Astrocyte (in vitro differentiated cells and primary cell): Measurements from ENCODE around the gene MMP10. TPM values are rescaled to one million over a fixed set of nuclear protein-coding genes. Genes with fewer than 3 reads are reported as not detected.

Experiments
- DNase-seq: peaks from one replicate; pipeline ENCODE4 v3.0.0-alpha.2; 2010; ENCODE audit warnings: low read depth
- FAIRE-seq: peaks from 2 replicates; lab custom pipeline; 2011; peaks lifted over from hg19 to GRCh38; lab: Jason Lieb, UNC
- H2AFZ ChIP-seq: 2 replicates; pipeline ENCODE4 v1.6.0; 2012; ENCODE audit warnings: low read depth, low read length, inconsistent platforms
- H3K27ac ChIP-seq: 2 replicates; pipeline ENCODE4 v1.5.1; 2011; ENCODE audit warnings: low read depth, low read length, inconsistent platforms
- H3K27me3 ChIP-seq: 2 replicates; pipeline ENCODE4 v1.6.0; 2011; ENCODE audit warnings: low read length, inconsistent platforms; ENCODE audit not compliant: insufficient read depth
- H3K36me3 ChIP-seq: 2 replicates; pipeline ENCODE4 v1.5.1; 2011; ENCODE audit warnings: low read length, inconsistent platforms; ENCODE audit not compliant: insufficient read depth
- H3K4me1 ChIP-seq: 2 replicates; pipeline ENCODE4 v1.5.1; 2011; ENCODE audit warnings: low read length, inconsistent platforms; ENCODE audit not compliant: insufficient read depth
- H3K4me2 ChIP-seq: 2 replicates; pipeline ENCODE4 v1.6.0; 2012; ENCODE audit warnings: low read length, inconsistent platforms
- H3K4me3 ChIP-seq: 2 replicates; pipeline ENCODE4 v1.5.1; 2011; ENCODE audit warnings: low read depth, mild to moderate bottlenecking, low read length, inconsistent platforms; ENCODE audit not compliant: insufficient read depth
- H3K79me2 ChIP-seq: 2 replicates; pipeline ENCODE4 v1.6.0; 2012; ENCODE audit warnings: mild to moderate bottlenecking, low read length, inconsistent platforms; ENCODE audit not compliant: insufficient read depth
- H3K9ac ChIP-seq: 2 replicates; pipeline ENCODE4 v1.6.0; 2012; ENCODE audit warnings: mild to moderate bottlenecking, low read length, inconsistent platforms
- H3K9me3 ChIP-seq: 2 replicates; pipeline ENCODE4 v1.5.1; 2012; ENCODE audit warnings: low read depth, mild to moderate bottlenecking, low read length, inconsistent platforms; ENCODE audit not compliant: insufficient read depth
- H4K20me1 ChIP-seq: 2 replicates; pipeline ENCODE4 v1.6.0; 2012; ENCODE audit warnings: low read length, inconsistent platforms; ENCODE audit not compliant: insufficient read depth
- H3K27ac Mint-ChIP-seq: one replicate; pipeline ENCODE4 v1.8.0; 2021; ENCODE audit warnings: mild to moderate bottlenecking, mixed read lengths; ENCODE audit not compliant: unreplicated experiment
- H3K27me3 Mint-ChIP-seq: one replicate; pipeline ENCODE4 v1.8.0; 2021; ENCODE audit warnings: low read depth, mixed read lengths; ENCODE audit not compliant: unreplicated experiment
- H3K36me3 Mint-ChIP-seq: one replicate; pipeline ENCODE4 v1.8.0; 2021; ENCODE audit warnings: low read depth, mixed read lengths; ENCODE audit not compliant: unreplicated experiment
- H3K4me1 Mint-ChIP-seq: one replicate; pipeline ENCODE4 v1.8.0; 2021; ENCODE audit warnings: low read depth, mixed read lengths; ENCODE audit not compliant: unreplicated experiment
- H3K4me3 Mint-ChIP-seq: one replicate; pipeline ENCODE4 v1.8.0; 2021; ENCODE audit warnings: mild to moderate bottlenecking, moderate library complexity, mixed read lengths; ENCODE audit not compliant: unreplicated experiment
- H3K9me3 Mint-ChIP-seq: one replicate; pipeline ENCODE4 v1.8.0; 2021; ENCODE audit warnings: mild to moderate bottlenecking, mixed read lengths; ENCODE audit not compliant: unreplicated experiment
- CTCF ChIP-seq: IDR thresholded peaks from 2 replicates; pipeline ENCODE4 v1.5.1; 2011; ENCODE audit warnings: low read depth, mild to moderate bottlenecking, inconsistent platforms, low read length, moderate library complexity; ENCODE audit not compliant: insufficient read depth
- EZH2 ChIP-seq: IDR thresholded peaks from 2 replicates; pipeline ENCODE4 v1.6.1; 2012; ENCODE audit warnings: mild to moderate bottlenecking, low read length, inconsistent platforms; ENCODE audit not compliant: insufficient read depth
- total RNA-seq: library from RNA; stranded (reverse); gene quantifications from 2 replicates; pipeline ENCODE4 v1.2.1, GENCODE V29; 2021

The MMP10 gene
- total RNA-seq, 1 donor from 2014 or later = 1.1 TPM

GRCh38 chr11:102824556-102824955, 44.1 kb upstream of the MMP10 start:
- Histone ChIP-seq H2AFZ (no peak overlapping the region), H3K27ac (no peak overlapping the region), H3K27me3 (no peaks in the 10 kb centered on the region), H3K4me1 (no peaks in the 10 kb centered on the region), H3K9me3 (no peaks in the 10 kb centered on the region), H3K36me3 (no peaks in the 10 kb centered on the region), H3K79me2 (no peaks in the 10 kb centered on the region), H3K9ac (no peak overlapping the region), H3K4me3 (no peak overlapping the region), H3K4me2 (no peak overlapping the region), H4K20me1 (no peaks in the 10 kb centered on the region)
- Mint-ChIP-seq H3K4me1 (peaks cover 2% of the 10 kb centered on the region), H3K36me3 (no peaks in the 10 kb centered on the region), H3K27ac (no peak overlapping the region), H3K9me3 (peaks cover 2% of the 10 kb centered on the region), H3K4me3 (no peak overlapping the region), H3K27me3 (no peaks in the 10 kb centered on the region)
- FAIRE-seq (no peak), DNase-seq (no peak)
- TF ChIP-seq CTCF (no peak), EZH2 (no peak)

- Mint-ChIP-seq H3K27me3 (no peaks in the 10 kb centered on the region), H3K4me1 (no peaks in the 10 kb centered on the region), H3K4me3 (no peak overlapping the region), H3K27ac (no peak overlapping the region), H3K36me3 (peaks cover 3% of the 10 kb centered on the region), H3K9me3 (peaks cover 9% of the 10 kb centered on the region)
- Histone ChIP-seq H3K27me3 (no peaks in the 10 kb centered on the region), H3K9ac (no peak overlapping the region), H3K4me3 (no peak overlapping the region), H3K36me3 (no peaks in the 10 kb centered on the region), H3K4me1 (no peaks in the 10 kb centered on the region), H3K79me2 (no peaks in the 10 kb centered on the region), H2AFZ (no peak overlapping the region), H3K4me2 (no peak overlapping the region), H4K20me1 (no peaks in the 10 kb centered on the region), H3K27ac (no peak overlapping the region), H3K9me3 (no peaks in the 10 kb centered on the region)
- no peak for TF ChIP-seq EZH2
- TF ChIP-seq CTCF = no peak
- no peak for FAIRE-seq
- no peak for DNase-seq
Observed at GRCh38 chr11:102819491-102819890, 39.1 kb upstream of the MMP10 start.

GRCh38 chr11:102813484-102813883, 33.1 kb upstream of the MMP10 start:
- Histone ChIP-seq H3K79me2 (no peaks in the 10 kb centered on the region), H3K27ac (no peak overlapping the region), H3K36me3 (no peaks in the 10 kb centered on the region), H3K9me3 (no peaks in the 10 kb centered on the region), H2AFZ (no peak overlapping the region), H3K4me3 (no peak overlapping the region), H4K20me1 (no peaks in the 10 kb centered on the region), H3K27me3 (no peaks in the 10 kb centered on the region), H3K4me2 (no peak overlapping the region), H3K4me1 (no peaks in the 10 kb centered on the region), H3K9ac (no peak overlapping the region)
- Mint-ChIP-seq H3K27ac (no peak overlapping the region), H3K4me3 (no peak overlapping the region), H3K9me3 (peaks cover 12% of the 10 kb centered on the region), H3K4me1 (peaks cover 2% of the 10 kb centered on the region), H3K27me3 (no peaks in the 10 kb centered on the region), H3K36me3 (peaks cover 3% of the 10 kb centered on the region)
- DNase-seq (no peak), FAIRE-seq (no peak)
- TF ChIP-seq EZH2 (no peak), CTCF (no peak)
